CD4-positive, alpha-beta T cell treated with Interleukin-12 subunit alpha and Interleukin-12 subunit beta, for 1 hour (primary cell): ENCODE data around the gene ANP32A.
A peak's percentile ranks its signal among the peaks of the same experiment; 100 is the strongest.

Experiments
- DNase-seq: peaks from one replicate; pipeline ENCODE4 v3.0.0-alpha.2; 2020

ANP32A gene

DNA sequence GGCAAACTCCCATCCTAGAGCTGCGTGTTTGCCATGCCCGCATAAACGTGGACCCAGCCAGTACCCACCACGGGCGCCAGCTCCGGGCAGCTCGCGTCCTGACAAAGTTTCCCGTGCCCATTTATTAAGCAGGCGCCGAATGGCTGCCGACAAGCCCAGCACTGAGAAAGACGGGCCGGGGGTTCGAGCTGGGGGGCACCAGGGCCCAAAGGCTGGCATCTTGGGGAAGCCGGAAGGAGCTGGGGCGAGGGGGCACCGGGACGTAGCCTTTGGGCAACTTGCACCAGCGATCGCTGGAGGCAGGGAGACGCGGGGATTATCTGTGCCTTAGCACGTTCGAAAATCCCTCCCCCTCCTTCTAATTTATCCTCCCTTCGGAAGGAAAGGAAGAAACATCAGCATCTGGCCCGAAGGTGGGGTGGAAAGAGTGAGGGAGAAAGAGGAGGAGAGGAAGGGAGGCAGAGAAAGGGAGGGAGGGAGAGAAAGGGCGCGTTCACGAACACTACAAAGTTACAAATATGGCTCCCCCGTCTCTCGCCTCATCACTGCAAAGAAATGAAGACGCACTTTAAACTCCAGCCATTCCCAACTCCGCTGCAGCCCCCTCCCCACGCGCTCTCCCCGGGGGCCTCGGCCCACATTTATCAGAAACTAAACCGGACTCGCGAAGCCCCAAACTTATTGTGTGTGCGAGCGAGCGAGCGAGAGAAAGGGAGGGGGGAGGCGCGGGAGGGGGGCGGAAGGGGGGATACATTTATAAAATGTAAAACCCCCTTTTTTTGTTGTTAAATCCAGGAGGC, 1.0 kb downstream of the ANP32A start:
- peak; percentile 44 for DNase-seq

DNA sequence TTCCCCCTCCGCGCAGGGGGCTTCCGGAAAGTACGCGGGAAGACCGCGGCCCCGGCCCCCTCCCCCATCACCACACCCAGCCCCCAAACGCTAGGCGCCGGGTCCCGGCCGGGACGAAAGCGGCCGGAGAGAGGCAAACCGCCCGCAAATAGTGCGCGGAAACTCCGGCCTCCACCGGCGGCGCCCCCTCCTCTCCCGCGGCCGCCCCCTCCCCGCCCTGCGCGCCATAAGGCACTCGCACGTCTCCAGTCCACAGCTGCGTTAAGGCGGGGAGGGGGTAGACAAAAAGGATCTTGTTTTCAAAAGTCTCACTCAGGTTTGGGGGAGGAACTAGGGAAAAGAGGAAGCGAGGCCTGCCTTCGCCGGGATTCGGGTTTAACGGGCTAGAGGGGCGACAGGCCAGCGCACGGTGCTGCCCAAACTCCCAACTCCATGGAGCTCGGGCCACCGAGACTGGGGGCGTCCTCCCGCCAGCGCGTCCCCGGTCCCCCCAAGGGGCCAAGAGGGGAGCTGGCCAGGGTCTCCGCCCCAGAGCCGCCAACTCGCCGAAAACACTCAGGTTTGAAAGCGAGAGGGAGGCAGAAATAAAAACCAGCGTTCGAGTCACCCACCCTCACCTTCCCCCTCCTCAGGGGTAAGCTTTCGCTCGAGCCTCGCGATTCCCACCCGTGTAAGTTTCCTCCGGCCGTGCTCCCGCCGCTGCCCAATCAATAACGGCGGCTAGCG, 1.8 kb downstream of the ANP32A start:
- peak; percentile 37 for DNase-seq

DNA sequence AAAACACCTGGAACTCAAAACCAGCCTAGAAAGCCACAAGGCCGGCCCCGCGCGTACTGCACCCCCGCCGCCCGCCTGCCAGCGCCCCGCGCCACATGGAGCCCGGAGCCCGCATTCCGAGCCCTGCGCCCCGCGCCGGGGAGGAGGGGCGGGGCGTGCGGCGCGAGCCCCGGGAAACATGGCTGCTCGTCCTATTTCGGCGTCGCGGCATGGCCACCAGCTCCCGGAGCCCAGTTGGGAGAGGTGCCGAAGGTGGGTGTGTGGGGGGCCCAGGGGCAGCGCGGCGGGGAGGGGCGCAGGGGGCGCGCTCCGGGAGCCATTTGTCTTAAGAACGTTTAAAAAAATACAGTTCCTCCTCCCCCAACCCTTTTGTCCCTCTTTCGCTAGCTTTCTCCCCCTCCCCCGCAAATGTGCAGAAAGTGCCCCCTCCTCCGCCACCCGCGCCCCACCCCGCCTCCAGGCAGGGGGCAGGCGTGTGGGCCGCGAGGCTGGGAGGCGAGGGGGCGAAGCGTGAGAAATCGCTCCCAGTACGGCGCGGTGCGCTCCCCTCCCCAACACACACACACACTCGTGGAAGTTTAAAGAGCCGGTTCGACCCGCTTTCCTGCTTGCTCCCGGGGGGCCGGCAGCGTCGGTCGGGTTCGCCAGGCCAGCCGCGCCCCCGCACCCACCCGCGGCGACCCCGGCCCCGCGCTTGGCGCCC, 2.5 kb downstream of the ANP32A start:
- DNase-seq = peak; percentile 74

DNA sequence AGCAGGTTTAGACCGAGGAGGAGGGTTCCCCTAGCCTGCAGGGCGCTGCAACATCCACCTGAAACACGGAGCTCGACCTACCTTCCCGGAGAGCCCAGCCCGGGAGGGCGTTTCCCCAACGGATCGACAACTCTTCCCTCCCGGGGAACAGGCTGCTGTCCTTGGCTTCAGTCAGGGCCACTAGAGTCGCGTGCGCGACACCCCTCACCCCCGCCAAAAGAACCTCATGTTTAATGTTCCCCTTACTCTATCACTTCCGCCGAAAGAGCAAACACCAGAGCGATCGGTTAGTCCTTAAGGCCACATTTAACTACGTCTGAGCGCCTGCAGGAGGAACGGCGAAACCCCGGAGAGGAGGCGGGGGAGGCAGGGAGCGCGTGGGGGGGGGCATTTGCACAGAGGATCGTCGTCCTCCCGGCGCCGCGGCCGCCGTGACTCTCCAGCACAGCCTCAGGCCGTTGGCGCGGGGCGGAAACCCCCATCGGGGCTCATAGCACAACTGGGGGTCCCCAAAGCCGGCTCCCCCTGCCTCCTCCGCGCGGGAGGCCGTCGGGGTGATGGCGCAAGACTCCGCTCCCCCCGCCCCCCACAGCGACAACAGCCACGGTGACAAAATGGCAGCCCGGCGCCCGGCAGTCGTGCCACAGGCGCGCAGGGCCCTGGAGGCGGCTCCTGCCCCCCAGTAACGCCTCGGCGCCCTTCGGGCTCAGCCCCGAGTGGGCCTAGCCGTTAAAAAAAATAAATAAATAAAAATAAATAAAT, 3.2 kb downstream of the ANP32A start:
- peak; percentile 77 for DNase-seq

DNA sequence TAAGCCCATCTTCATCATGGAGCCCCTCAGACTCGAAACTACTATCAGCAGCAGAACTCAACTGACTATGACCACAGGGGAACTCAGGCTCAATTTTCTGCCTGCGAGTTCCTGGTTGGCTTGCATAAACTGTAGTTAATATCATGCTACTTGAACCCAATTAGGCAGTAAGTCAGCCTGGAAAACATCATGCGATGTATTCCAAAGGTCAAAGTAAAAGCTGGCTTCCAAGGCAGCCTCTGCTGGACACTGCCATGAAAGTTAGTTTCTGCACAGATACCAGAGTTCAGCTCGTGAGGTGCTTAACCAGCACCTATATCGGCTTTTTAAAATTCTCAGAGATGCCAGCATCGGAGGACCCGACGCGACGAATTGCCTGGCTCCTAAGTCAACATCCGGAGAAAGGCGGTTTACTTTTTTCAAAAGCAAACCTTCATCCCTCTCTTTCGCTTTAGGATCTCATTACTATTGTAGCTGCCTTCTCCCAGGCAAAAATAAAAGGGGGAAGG, 3.8 kb downstream of the ANP32A start:
- DNase-seq = no peak

DNA sequence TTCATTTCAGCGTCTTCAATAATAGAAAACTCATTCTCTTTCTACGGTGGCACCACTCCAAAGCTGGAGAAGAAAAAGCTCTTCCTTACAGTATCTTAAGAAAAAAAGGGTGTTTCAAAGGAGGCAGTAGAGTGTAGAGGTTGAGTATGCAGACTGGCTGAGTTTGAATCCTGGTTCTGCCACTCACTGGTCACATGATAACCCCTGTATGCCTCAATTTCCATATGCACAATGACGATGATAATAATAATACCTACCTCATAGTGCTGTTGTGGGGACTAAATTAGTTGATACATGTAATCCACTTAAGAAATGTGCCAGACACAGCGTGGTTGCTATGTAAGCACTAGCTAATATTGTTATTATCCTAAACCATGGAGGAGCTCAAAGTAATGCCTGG, 4.5 kb downstream of the ANP32A start:
- DNase-seq = no peak

DNA sequence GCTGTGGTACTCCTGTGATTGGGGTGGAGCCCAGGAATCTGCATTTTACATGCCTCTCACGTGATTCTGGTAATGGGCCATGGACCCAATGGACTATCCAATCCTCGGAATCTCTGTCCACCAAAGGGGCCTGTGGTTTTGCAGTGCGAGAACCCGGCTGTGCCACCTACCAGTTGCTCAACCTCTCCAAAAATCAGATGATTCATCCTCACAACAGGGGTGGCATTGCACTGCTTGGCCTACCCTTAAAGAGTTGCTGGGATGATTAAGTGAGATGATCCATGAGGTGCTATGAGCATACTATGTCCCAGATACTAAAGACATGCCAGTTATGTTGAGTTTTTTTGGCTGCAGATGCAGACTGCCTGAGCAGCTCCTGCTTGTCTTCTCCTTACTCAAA, 5.1 kb downstream of the ANP32A start:
- no peak for DNase-seq

DNA sequence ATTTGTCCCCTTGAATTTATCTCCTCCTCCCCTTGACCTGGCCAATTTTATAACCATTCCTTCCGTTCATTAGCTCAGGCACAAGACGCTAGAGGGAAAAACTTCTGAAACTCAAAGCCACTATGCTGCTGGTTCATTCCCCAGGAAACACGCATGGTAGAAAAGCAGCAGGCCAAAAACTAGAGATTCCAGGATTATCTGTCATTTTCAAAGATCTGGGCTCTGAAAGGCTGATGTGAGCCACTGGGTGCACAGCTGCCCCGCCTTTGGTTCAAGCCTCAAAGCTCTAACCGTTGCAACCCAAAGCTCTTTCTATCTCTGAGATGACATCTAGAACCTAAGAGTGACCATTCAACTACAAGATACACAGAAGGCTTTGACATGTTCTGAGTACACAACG, 6.1 kb downstream of the ANP32A start:
- no peak for DNase-seq

DNA sequence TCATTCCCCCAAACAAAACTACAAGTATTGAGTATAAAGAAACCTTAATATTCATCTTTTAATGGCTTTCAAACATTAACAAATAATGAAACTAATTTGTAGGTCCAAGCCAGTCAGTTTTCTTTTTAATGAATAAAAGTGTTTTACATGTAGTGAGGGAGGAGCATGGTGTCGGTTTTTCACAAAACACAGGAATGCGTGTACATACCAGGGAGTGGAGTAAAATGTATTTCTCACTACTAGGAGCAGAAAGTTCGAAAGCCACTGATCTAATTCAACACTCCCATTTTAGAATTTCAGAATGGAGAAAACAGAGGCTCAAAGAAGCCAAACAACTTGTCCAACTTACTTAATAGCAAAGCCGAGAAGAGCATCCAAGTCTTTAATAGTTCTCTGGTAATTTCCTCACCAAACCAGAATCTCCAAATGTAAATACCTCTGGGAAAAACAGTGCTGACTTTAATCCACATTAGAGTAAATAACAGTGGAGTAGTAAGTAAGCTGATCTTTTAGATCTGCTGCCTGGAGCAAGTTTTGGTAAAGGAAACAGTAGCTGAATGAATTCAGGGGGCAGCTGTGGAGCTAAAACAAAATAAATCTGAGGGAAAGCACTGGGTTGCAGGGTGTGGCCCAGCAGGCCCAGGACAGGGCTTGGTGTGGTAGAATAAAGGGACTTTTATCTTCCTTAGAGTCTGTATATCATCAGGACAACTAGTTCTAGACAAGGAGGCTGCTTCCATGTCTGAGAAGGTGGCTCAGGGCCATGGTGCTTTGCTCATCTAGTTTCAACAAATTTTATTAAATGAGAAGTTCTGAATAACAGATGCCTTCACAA, 7.9 kb downstream of the ANP32A start:
- DNase-seq = no peak

DNA sequence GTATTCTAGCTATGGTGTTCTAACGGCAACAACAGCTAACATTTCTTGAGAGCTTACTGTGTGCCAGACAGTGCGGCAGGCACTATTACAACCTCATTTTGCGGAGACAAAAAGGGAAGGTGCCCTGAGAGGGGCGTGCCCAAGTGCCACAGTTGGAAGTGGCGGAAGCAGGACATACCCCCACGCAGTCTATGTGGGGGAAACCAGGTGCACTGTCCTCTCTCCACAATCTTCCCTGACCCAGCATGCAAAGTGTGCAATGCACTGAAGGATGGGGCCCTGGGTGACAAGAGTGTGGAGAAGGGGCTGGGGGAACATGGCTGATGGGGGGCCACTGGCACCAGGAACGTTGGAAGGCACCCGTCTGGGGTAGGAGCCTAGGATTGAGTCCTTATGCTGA, 8.6 kb downstream of the ANP32A start:
- no peak for DNase-seq

DNA sequence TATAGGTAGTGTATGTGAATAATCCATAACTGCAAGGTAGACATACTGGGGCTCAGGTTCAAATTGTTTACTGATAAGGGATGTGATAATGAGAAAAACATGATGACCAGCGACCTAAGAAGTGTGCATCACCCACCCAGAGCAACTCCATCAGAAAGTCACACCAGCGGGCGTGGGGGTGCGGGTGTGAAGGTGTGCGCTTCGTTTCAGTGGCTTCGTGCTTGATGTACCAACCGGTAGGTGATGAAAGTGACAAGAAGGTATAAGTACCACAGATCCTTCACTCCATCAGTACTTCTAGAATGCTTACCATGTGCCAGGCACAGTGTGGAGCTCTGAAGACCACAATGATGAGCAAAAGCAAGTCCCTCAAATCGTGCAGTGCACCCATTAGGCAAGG, 11.2 kb downstream of the ANP32A start:
- no peak for DNase-seq

DNA sequence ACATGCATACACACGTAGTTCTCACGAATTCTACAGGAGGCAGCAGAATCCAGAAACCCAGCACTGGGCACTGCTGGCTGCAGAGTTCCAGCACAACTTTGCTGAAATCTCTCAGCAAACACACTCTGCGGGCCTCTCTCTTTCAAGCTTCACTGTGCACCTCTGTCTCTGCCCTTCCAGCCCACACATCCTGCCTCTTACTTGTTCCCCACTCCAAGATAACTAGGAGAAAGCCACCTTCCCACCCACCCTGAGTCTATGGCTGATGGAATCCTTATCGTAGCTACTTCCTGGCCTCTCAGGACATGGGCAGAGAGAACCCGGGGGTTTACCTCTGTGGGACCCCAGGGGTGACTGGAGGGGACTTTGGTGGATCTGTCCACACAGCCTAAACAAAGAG, 11.9 kb downstream of the ANP32A start:
- no peak for DNase-seq

DNA sequence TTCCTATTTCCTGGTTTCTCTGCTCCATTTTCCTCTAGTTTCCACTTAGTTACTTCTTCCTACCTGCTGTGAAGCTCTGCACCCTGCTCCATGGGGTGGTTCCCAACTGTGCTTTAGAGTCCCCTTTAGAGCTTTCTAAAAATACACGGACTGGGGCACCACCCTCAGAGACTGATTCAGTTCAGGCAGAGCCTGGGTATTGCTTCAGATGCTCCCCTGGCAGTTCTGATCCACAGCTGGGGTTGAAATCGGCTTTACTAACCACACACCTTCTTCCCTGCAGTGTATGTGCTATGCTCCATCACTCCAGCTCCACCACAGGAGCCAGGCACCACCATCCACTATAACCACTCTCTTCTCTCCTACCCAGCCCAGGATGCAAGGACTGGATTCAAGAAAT, 12.6 kb downstream of the ANP32A start:
- no peak for DNase-seq

DNA sequence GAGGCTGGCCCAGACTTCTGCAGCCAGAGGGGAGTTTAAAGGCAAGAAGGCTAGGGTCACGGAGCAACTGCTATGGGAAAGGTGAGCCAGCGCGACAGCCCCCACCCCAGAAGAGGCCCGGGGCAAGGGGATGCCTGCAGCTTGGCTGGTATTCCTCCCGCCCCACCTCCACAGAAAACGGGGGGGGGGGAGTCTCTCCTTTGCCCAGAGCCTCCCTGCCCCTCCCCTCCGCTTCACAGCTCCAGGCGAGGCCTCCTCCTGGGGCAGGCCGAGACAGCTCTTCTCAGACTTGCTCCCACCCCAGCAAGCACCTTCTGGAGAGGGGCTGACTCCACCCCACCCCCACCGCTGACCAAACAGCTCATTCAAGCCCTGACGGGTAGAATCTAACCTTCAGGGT, 13.4 kb downstream of the ANP32A start:
- DNase-seq = no peak

DNA sequence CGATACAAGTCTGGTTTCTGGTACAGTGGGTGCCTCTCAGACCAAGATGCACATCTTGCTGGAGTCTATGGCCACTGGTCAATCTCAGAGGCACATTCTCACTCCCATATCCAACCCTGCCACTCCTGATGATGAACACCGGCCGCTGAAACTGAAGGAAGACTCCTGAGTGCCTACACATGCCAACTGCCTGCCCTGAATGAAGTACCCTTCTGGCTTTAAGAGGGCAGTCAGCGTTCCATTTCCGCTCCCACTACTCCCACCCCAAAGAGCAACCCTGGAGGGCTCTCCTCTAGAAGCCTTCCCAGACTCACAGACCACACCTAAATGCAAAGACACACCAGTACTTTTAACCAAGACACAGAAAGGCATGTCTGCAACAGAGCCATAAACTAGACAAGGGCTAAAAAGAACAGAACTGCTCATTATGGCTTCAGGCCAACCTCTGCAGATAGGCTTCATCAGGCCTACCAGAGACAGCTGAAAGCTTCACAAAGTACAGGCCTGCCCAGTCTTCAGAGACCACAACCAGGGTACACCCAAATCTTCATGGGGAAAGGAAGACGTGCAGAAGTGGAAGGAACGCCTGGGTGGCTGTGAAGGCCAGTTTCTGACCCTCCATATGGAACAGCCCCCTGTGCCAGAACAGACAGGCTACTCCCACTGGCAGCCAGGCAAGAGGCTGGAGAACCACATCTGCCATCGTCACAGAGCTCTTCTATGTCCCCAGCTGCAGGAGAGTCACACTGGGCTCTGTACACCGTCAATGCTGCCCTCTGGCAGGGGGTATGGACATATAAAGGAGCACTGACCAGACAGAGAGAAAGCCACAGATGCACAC, 14.3 kb downstream of the ANP32A start:
- no peak for DNase-seq

DNA sequence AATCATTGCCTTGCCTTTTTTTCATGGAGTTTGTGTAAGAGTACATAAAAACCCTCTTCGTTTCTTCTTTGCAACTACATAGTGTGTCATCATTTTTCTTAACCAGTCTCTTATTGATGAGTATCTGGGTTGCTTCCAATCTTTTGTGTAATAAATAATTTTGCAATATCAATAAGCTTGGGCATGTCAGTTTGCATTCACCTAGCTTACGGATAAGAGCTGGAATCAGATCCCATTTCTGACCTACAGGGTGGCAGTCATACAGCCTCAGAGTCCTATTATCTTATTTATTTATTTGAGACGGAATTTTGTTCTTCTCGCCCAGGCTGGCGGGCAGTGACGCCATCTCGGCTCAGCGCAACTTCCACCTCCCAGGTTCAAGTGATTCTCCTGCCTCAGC, 18.3 kb downstream of the ANP32A start:
- no peak for DNase-seq

DNA sequence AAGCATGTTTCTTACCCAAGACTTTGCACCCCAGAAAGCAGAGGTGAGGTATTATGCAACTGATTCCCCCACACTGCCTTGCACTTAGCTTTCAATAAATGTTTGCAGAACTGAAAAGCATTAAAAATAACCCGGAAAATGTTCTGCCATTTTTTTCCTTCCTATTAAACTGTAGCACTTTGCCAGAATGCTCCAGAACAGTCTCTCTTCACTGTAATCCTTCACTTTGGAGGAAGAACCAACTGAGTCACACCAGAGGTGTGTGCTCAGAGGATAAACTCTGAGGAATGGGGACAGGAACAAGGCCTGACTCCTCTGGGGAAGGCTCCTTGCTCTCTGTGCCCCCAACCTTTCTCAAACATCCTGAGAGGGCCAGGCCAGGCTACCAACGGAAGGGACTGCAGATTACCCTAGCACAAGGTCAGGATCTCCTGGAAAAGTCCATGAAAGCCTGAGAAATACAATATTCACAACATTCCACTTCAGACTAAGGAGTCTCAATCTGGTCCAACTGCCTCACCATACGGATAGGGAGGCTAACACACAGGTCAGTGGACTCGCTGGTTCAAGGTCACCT, 19.0 kb downstream of the ANP32A start:
- no peak for DNase-seq

DNA sequence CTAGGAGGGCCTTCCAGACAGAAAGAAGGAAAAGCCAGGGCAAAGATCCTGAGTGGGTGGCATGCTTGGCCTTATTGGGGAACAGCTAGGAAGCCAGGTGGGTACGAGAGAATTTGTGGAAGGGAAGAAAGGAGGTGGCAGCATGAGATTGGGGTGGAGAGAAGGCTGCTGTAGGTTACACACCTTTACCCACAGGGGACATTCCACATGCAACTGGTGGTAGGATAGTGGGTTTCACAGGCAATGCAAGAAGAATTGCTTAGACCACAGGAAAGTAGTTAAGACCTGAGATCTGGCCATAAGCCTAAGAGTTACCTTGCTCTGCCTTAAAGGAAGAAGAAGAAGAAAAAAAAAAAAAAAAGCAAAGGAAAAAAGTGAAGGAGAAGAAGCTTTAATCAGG, 19.8 kb downstream of the ANP32A start:
- DNase-seq = no peak

DNA sequence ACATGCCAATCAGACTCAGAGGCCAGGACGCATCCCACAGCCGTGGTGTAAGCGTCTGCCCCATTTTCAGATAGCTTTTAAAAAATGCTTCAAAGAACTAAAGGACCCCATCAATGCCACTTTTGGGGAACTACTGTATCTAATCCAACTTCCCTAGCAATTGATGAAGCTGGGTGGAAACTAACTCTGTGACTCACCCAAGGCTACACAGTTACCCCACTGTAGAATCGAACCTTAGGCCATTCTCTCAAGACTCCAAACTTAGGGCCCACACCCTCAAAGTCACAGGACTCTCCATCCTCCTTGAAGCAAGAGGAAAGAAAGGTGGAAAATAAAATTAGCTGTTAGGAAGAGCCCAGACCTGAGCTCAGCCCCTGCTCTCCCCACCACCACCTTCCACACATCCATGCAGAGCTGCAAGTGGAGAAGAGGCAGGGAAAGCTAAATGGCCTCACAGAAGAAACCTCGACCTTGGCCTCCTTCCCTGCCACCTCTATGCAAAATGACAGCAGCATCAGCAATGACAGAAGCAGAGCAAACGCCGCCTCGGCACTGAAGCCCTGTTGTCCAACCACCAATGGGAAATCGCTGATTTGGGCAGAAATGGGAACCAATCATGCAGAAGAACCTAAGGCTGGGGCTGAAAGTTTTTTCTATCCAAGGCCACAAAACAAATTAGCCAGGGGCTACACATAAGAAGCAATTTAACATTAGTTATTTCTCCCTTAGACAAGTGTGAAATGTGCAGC, 22.2 kb downstream of the ANP32A start:
- no peak for DNase-seq
